ENCODE results near the gene SNX32.

The SNX32 gene

DNA sequence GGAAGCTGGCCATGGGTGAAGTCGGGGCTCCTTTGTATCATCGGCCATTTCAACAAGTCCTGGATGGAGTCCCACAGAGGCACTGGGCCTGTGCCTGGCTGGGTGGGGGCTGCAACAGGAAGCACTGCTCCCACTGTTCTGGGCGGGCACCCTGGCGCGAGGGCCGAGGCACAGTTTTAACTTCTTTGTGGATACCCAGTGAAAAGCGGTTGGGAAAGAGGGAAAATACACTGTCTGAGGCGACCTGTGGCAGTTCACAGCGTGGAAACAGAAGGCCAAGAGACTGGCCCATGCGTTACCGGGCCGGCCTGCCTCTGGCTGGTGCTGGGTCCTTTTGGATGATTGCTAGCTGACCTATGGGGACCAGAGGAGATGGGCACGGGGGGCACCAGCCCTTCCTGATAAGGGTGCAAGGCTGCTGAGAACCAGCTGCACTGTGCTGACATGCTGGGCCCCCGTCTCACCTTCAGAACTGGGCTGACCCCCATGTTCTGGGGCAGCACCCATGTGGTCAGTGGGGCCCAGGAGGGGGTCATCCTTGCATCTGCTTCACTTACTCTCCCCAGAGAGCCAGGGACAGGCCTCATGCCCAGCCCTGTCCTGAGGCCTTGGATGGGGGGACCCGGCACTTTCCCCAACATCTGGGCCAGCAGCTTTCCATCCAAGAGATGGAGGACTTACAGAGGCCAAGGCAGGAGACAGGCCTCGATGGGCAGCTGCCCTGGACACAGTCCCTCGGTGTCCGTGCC, 42.7 kb upstream of the SNX32 start:
- no peak overlapping the region for H3K4me2 ChIP-seq (ENCODE audit: low read length)
- H3K27ac ChIP-seq, result peak overlapping the region; percentile 51

GRCh38 chr11:65791719-65792213, 42.0 kb upstream of the SNX32 start:
- Histone ChIP-seq H3K36me3 (ENCODE audit: control insufficient read depth, insufficient read depth, low read length) (no peaks in the 10 kb centered on the region), H3K9ac (no peak overlapping the region), H3K27ac (no peak overlapping the region), H3K4me3 (ENCODE audit: low read depth, low read length) (no peak overlapping the region), H3K9me3 (ENCODE audit: control insufficient read depth, low read length) (no peaks in the 10 kb centered on the region), H3K4me2 (ENCODE audit: low read length) (no peak overlapping the region), H3K27me3 (ENCODE audit: control insufficient read depth, insufficient read depth, low read length) (no peaks in the 10 kb centered on the region), H3K4me1 (peaks cover 18% of the 10 kb centered on the region), H3K79me2 (peaks cover 22% of the 10 kb centered on the region), H2AFZ (no peak overlapping the region)
- TF ChIP-seq CTCF (IDR thresholded peaks at IDR 0.05), result no peak

More for the DNA sequence above, 42.7 kb upstream of the SNX32 start:
- H3K4me1 ChIP-seq, result peaks cover 18% of the 10 kb centered on the region
- peaks cover 22% of the 10 kb centered on the region for H3K79me2 ChIP-seq
- H3K36me3 ChIP-seq (ENCODE audit: control insufficient read depth, insufficient read depth, low read length), result no peaks in the 10 kb centered on the region
- H3K27me3 ChIP-seq (ENCODE audit: control insufficient read depth, insufficient read depth, low read length), result no peaks in the 10 kb centered on the region
- H3K4me3 ChIP-seq (ENCODE audit: low read depth, low read length), result peak overlapping the region; percentile 9
- TF ChIP-seq CTCF (IDR thresholded peaks at IDR 0.05), result no peak
- H3K9ac ChIP-seq, result no peak overlapping the region
- H3K9me3 ChIP-seq (ENCODE audit: control insufficient read depth, low read length), result no peaks in the 10 kb centered on the region
- no peak overlapping the region for H2AFZ ChIP-seq

GRCh38 chr11:65792456-65792855, 41.3 kb upstream of the SNX32 start:
- Histone ChIP-seq H3K4me3 (ENCODE audit: low read depth, low read length) (no peak overlapping the region), H2AFZ (no peak overlapping the region), H3K79me2 (peaks cover 22% of the 10 kb centered on the region), H3K27ac (no peak overlapping the region), H3K36me3 (ENCODE audit: control insufficient read depth, insufficient read depth, low read length) (no peaks in the 10 kb centered on the region), H3K9ac (no peak overlapping the region), H3K27me3 (ENCODE audit: control insufficient read depth, insufficient read depth, low read length) (no peaks in the 10 kb centered on the region), H3K4me1 (peaks cover 18% of the 10 kb centered on the region), H3K9me3 (ENCODE audit: control insufficient read depth, low read length) (no peaks in the 10 kb centered on the region), H3K4me2 (ENCODE audit: low read length) (no peak overlapping the region)
- no peak for TF ChIP-seq CTCF (IDR thresholded peaks at IDR 0.05)

- Histone ChIP-seq H3K27me3 (ENCODE audit: control insufficient read depth, insufficient read depth, low read length) (no peaks in the 10 kb centered on the region), H3K4me3 (ENCODE audit: low read depth, low read length) (no peak overlapping the region), H3K79me2 (peaks cover 22% of the 10 kb centered on the region), H3K9me3 (ENCODE audit: control insufficient read depth, low read length) (no peaks in the 10 kb centered on the region), H2AFZ (no peak overlapping the region), H3K4me2 (ENCODE audit: low read length) (no peak overlapping the region), H3K36me3 (ENCODE audit: control insufficient read depth, insufficient read depth, low read length) (no peaks in the 10 kb centered on the region), H3K27ac (no peak overlapping the region), H3K9ac (no peak overlapping the region), H3K4me1 (peaks cover 17% of the 10 kb centered on the region)
- no peak for TF ChIP-seq CTCF (IDR thresholded peaks at IDR 0.05)
Observed at GRCh38 chr11:65793144-65793581, 40.6 kb upstream of the SNX32 start.
